ENCODE results near the gene SNTA1. TPM values are rescaled to one million over a fixed set of nuclear protein-coding genes. Genes with fewer than 3 reads are reported as not detected.

The SNTA1 gene
- total and polyA plus RNA-seq, 2 of the 13 experiments (the other 11 are each of a cell fraction or from before 2014, with no cell fraction given) = 16.4 to 18.3 TPM

- TF ChIP-seq ZNF839 (CRISPR knock-in tag; IDR thresholded peaks at IDR 0.05; ENCODE audit: borderline replicate concordance) (no peak), MEIS2 (CRISPR knock-in tag; IDR thresholded peaks at IDR 0.05) (0 out of 2 replicates have a peak, but pooled peaks have one; percentile 51), ZNF138 (CRISPR knock-in tag; IDR thresholded peaks at IDR 0.05; ENCODE audit: low read depth) (0 out of 2 replicates have a peak, but pooled peaks have one; percentile 57), ZNF292 (CRISPR knock-in tag; IDR thresholded peaks at IDR 0.05; ENCODE audit: borderline replicate concordance, low read depth) (no peak), E2F1 (CRISPR knock-in tag; IDR thresholded peaks at IDR 0.05) (peak; percentile 88; the same call in 1 of the 2 replicates), ZNF207 (IDR thresholded peaks at IDR 0.05; ENCODE audit: borderline replicate concordance) (no peak), ZNF263 (CRISPR knock-in tag; IDR thresholded peaks at IDR 0.05) (peak; percentile 33; the same call in 1 of the 2 replicates), ZNF30 (CRISPR knock-in tag; IDR thresholded peaks at IDR 0.05) (no peak), BCLAF1 (IDR thresholded peaks at IDR 0.05) (no peak), MXI1 (IDR thresholded peaks at IDR 0.05; ENCODE audit: borderline replicate concordance, low read depth, low read length) (peak; percentile 93; the same call in 2 of the 3 replicates), TCF12 (IDR thresholded peaks at IDR 0.05) (no peak), TCF12 (CRISPR knock-in tag; IDR thresholded peaks at IDR 0.05) (no peak), ZNF597 (CRISPR knock-in tag; IDR thresholded peaks at IDR 0.05) (no peak), CBX1 (IDR thresholded peaks at IDR 0.05; ENCODE audit: low read depth) (peak; percentile 66), NFIC (IDR thresholded peaks at IDR 0.05; ENCODE audit: low read length) (no peak), ELF1 (CRISPR knock-in tag; IDR thresholded peaks at IDR 0.05) (peak; percentile 95), SIX4 (CRISPR knock-in tag; IDR thresholded peaks at IDR 0.05) (peak; percentile 76; the same call in 1 of the 2 replicates), ZNF577 (CRISPR knock-in tag; IDR thresholded peaks at IDR 0.05; ENCODE audit: borderline replicate concordance, low read depth) (no peak; the same call in 1 of the 2 replicates), MIXL1 (CRISPR knock-in tag; IDR thresholded peaks at IDR 0.05) (peak; percentile 88), TP53 (CRISPR knock-in tag; conservative IDR thresholded peaks at IDR 0.05) (no peak), FLYWCH1 (CRISPR knock-in tag; IDR thresholded peaks at IDR 0.05) (no peak)
- TF ChIP-seq, protein P1, sequence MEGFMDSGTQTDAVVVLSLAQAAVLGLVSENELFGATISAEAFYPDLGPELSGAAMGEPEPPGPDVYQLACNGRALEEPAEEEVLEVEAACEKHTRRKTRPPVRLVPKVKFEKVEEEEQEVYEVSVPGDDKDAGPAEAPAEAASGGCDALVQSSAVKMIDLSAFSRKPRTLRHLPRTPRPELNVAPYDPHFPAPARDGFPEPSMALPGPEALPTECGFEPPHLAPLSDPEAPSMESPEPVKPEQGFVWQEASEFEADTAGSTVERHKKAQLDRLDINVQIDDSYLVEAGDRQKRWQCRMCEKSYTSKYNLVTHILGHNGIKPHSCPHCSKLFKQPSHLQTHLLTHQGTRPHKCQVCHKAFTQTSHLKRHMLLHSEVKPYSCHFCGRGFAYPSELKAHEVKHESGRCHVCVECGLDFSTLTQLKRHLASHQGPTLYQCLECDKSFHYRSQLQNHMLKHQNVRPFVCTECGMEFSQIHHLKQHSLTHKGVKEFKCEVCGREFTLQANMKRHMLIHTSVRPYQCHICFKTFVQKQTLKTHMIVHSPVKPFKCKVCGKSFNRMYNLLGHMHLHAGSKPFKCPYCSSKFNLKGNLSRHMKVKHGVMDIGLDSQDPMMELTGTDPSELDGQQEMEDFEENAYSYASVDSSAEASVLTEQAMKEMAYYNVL (CRISPR knock-in tag; IDR thresholded peaks at IDR 0.05; ENCODE audit: borderline replicate concordance) = no peak
- TF ChIP-seq, protein P2, sequence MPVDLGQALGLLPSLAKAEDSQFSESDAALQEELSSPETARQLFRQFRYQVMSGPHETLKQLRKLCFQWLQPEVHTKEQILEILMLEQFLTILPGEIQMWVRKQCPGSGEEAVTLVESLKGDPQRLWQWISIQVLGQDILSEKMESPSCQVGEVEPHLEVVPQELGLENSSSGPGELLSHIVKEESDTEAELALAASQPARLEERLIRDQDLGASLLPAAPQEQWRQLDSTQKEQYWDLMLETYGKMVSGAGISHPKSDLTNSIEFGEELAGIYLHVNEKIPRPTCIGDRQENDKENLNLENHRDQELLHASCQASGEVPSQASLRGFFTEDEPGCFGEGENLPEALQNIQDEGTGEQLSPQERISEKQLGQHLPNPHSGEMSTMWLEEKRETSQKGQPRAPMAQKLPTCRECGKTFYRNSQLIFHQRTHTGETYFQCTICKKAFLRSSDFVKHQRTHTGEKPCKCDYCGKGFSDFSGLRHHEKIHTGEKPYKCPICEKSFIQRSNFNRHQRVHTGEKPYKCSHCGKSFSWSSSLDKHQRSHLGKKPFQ (CRISPR knock-in tag; IDR thresholded peaks at IDR 0.05; ENCODE audit: insufficient replicate concordance) = peak; percentile 60
These were observed 46.0 kb upstream of the SNTA1 start (continued) for GRCh38 chr20:33489495-33490022.
